ENCODE results near the gene IGF1R.
"Not testable (repeated sequence)": the region's sequence is repeated elsewhere in the genome, so short reads cannot be mapped to it uniquely, and the experiment has no call there.

IGF1R gene

DNA sequence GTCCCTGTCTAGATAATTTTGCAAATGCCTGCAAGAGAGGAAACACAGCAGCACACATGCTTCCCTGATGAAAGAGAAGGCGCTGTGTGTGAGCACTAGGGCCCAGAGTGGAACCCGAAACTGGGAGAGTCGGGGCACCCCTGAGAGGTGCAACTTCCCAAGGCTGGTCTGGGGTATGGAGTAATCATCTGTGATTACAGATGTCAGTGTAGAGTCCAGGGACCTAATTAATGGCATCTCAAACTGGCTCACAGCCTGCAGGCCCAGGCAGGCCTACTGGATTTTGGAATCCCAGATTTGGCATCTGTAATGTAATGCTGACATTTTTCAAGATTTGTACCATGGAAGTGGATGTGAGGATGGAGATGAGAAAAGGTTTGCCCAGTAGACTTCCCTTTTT lies 329.8 kb downstream of the IGF1R start:
- DNase-seq = no peak

- no peak for DNase-seq
Measured at GRCh38 chr15:98980899-98981228, 332.5 kb downstream of the IGF1R start.

DNA sequence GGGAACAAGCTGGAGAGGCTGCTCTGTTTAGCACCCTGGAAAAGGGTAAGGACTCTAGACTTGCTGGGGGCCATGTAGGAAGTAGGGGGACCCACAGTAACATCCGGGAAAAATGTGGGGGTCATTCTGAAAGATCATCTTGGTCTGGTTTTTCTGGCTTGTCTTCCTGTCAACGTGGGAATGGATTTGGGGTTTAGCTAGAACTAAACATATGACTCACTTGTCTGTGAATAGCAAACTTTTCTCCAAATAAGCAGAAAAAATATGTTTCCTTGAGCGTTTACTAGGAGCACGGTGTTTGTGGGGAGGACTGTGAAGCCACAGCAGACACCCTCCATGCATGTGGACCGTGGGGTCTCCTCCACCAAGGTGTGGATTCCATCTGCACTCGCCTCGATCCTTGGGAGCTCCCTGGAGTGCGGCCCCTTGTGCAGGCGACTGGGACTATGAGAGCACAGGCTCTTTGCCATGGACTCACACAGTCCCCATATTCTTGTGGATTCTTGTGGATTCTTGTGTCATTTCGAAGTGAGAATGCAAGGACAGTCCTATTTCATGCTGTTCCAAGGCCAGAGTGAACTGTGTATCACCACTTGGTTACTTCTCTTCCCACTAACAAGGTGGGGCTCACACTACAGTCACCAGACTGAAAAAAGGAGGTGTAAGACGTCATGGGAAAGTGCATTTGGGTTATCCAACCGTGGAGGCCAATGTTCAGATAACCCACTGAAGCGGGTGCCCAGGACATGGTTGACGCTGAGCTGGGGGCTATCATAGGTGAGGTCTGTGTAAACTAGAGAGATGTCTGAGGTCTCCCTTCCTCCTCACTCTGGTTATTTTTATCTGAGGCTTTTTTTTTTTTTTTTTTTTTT lies 333.7 kb downstream of the IGF1R start:
- DNase-seq = no peak

DNA sequence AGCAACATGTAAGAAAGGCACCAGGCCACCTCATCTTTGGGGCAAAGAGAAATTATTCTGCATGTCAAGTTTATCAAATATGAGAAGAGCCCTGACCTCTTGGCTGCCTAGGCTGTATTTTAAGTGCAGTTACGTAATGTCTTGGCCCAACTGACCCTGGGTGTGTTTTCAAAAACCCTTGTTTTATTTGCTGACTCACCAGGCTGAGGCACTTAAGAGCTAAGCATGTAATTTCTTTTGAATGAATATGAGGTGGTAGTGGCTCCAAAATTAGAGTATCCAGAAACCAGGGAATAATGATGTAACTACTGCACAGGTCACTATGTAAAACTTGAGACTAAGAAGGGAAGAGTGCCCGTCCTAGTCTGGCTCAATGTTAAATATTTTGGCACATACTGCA lies 335.0 kb downstream of the IGF1R start:
- no peak for DNase-seq

DNA sequence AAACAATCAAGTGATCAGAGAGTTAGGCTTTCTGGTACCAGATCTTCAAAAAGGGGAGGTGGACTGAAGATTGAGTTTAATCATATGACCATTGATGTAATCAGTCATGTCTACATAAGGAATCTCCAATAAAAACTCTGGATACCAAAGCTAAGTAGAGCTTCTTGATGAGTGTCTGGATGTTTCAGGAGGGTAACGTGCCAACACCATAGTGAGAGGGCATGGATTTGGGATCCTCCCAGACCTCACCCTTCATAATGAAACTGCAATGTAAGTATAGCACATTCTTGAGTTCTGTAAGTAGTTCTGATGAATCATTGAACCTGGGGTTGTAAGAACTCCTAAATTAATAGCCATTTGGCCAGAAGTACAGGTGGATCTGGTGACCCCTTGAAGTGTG lies 337.9 kb downstream of the IGF1R start:
- DNase-seq = no peak

DNA sequence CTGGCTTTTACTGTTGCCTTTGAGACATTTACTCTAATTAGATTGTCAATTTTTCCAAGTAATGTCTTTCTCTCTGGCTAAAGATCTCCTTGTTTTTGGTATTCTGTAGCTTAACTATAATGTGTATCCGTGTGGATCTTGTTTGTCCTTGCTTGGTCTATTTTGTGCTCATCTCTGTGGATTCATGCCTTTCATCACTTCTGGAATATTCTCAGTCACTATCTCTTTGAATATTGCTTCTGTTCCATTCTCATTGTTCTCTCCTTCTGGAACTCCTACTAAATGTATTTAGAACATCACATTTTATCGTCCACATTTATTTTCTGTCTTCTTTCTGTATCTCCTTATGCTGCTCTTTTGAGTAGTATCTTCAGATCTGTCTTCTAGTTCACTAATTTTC lies 346.6 kb downstream of the IGF1R start:
- no peak for DNase-seq

DNA sequence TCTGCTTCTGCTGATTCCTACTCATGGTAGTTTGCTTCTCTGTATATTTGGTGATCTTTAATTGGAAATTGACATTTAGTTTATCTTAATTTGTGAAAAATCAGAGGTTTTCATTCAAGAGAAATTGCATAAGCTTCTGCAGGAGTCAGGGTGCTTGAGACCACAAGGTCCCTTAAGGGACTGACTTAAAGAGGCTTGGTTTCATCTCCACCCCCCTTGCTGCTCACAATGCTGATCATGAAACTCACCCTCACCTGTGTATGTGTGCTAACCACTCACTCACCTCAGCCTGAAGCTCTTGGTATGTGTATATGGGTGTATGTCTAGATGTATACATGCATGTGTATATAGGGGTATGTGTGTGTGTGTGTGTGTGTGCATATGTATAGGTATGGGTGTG lies 347.8 kb downstream of the IGF1R start:
- DNase-seq = no peak

GRCh38 chr15:98996624-98997023 lies 348.3 kb downstream of the IGF1R start:
- DNase-seq = no peak

GRCh38 chr15:98997312-98997711 lies 349.0 kb downstream of the IGF1R start:
- DNase-seq = no peak

- no peak for DNase-seq
Measured at GRCh38 chr15:98997755-98998154, 349.4 kb downstream of the IGF1R start.

GRCh38 chr15:98998279-98998678 lies 349.9 kb downstream of the IGF1R start:
- no peak for DNase-seq

DNA sequence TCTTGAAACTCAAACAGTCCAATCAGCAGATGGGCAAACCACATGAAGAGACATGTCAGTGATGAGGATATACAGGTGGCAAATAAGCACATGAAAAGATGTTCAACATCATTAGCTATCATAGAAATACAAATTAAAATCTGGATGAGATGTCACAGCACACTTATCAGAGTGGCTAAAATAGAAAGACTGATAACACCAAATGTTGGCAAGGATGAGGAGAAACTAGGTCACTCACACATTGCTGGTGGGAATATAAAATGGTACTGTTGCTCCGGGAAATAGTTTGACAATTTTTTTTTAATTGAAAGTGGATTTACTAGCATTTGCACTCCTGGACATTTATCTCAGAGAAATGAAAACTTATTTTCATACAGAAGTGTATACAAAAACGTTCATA lies 350.9 kb downstream of the IGF1R start:
- no peak for DNase-seq

DNA sequence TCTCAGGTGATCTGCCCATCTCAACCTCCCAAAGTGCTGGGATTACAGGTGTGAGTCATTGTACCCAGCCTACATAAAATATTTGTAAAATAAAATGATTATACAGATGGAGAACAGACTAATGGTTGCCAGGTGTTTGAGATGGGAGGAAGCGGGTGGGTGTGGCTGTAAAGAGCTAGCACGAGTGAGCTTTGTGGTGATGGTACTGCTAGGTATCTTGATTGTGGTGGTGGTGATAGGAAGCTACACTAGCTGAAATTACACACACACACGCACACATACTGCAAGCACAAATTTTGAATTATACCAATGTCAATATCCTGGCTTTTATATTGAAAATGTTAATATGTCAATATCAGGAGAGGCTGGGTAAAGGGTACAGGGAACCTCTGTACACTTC lies 353.9 kb downstream of the IGF1R start:
- DNase-seq = no peak

DNA sequence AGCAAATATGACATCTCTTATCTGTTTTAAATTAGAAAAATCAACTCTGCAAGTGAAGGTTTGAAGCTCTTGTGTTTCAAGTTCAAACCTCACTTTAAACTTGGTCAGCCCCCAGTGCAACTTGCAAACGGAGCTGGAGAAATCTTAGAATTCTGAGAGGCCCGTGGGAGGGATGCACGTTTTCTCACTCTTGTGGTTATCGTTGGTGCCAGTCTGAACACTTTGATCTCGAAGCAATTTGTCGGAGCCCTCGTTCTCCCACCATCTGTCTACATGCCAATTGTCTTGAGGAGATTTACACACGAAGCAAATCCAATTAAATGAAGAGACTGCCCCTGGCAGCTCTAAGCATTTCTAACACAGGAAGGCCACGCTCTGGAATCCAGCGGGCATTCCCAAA lies 355.0 kb downstream of the IGF1R start:
- not testable (repeated sequence) for DNase-seq

- DNase-seq = not testable (repeated sequence)
Measured at GRCh38 chr15:99004998-99005974, 356.9 kb downstream of the IGF1R start.

DNA sequence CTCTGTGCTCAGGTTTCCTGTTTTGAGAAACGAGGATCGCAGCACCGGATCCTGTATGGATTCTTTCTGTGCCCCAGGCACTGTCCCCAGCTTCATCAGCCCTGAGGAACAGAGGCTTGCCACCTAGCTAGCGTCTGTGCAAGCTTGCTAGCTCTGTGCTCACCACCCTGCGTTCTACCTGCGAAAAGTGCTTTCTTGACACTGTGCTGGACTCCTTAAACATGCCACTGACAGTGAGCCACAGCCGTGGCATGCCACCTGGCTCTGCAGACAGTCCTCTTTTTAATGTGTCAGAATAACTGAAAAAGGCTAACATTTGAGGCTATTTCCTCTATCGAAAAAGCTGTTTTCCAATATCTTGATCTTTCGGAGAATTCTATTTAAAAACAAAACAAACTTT lies 357.8 kb downstream of the IGF1R start:
- no peak for DNase-seq

DNA sequence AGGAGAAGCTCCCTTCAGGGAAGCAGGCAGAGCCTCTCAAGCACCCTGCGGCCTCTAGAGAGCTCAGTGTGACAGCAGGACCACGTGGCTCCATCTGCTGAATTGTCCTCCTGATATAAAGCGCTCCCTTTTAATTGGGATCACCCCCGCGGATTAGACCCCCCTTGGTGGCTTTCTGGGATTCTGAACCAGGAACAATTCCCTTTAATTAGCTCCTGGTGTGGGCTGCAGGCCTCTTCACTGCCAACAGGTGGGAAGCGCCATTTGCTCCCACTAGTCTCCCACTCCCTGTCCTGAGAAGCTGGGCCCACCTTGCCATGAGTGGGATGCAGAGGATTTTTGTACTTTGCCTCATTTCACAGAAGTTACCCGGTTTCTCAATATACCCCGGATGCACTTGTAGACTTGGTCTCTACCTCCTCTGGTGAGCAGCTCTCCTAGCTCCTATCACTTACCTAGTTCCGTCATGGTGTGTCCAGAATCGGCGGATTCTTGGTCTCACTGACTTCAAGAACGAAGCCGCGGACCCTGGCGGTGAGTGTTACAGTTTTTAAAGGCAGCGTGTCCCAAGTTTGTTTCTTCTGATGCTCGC lies 358.7 kb downstream of the IGF1R start:
- no peak for DNase-seq

DNA sequence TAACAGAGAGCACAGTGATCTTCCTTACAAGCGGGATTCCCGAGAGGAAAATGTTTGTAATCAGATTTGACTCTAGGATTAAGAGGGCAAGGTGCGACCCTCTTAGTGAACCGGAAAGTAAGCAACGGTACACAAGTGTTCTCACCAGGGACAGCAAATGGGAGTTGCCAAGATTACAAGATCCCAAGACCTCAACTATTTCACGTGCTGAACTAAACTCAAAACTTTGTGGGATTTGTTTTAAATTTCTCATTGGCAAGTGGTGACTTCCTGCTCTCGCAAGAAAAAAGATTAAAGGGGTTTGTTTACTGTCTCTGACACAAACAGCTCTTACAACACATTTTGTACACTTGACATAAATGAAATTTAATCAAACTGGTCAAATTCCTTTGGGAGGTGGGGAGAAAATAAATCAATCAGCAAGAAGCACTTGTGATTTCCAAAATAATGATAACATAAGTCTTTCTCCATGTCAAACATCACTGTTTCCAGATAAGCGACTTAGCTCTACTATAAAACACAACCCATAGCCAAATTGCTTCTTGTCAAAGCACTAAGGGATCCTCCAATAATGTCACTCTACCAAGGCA lies 361.5 kb downstream of the IGF1R start:
- DNase-seq = no peak

DNA sequence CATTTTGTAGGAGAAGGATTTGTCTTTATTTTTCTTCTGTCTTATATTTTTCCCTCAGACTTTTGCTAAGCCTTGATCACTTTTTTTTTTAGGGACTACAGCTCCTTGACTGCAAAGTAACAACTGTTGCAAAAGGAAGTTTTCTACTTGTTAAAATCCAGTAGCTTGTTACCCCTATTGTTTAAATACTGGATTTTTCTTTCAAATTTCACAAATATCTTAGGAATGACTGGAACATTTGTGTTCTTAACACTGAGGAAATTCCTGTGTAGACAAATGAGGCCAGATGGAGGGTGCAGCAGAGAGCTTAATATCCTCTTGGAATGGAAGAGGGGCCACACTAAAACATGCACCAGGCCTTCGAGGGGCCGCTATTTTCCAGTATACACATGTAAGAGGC lies 362.4 kb downstream of the IGF1R start:
- DNase-seq = no peak
